GM12801 (cell line): ENCODE data around the gene KRT222.

Experiments used
- TF ChIP-seq, protein P1 (sequence below): IDR thresholded peaks from one replicate; pipeline ENCODE4 v1.5.1; 2011; ENCODE audit warnings: control low read depth; ENCODE audit not compliant: insufficient read length; ENCODE audit errors: extremely low read depth

Gene KRT222

DNA sequence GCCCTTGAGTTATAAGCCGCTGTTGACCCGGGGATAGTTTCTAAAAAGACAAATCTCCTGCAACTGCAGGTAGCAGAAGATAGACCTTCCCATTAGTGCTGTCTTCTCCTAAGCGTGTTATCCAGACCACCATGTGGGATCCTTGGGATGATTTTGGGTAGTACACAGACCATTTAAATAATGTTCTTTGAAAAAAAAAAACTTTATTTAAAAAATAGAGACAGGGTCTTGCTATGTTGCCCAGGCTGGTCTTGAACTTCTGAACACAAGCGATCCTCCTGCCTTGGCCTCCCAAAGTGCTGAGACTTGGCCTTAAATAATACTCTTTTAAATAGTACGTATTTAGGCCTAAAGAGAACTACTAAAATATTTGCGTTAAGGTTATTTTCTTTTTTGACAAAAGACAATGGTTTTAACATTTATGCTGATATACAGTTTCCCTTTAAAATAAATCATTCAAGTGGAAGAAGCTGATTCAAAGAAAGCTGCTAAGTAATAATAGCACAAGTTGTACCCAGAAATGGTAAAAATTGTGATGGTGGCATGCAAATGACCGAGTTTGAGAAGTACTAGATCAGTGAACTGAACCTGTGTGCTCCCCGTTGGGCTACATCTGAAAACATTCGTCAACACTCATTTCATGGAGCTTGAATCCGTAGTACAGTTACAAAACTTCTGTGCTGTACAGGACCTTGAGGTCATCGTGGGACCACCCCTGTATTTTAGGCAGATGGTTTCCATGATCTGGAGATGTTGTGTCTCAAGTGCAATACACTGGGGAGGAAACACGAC lies 41.4 kb downstream of the KRT222 start:
- TF ChIP-seq, protein P1, sequence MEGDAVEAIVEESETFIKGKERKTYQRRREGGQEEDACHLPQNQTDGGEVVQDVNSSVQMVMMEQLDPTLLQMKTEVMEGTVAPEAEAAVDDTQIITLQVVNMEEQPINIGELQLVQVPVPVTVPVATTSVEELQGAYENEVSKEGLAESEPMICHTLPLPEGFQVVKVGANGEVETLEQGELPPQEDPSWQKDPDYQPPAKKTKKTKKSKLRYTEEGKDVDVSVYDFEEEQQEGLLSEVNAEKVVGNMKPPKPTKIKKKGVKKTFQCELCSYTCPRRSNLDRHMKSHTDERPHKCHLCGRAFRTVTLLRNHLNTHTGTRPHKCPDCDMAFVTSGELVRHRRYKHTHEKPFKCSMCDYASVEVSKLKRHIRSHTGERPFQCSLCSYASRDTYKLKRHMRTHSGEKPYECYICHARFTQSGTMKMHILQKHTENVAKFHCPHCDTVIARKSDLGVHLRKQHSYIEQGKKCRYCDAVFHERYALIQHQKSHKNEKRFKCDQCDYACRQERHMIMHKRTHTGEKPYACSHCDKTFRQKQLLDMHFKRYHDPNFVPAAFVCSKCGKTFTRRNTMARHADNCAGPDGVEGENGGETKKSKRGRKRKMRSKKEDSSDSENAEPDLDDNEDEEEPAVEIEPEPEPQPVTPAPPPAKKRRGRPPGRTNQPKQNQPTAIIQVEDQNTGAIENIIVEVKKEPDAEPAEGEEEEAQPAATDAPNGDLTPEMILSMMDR: no peak

DNA sequence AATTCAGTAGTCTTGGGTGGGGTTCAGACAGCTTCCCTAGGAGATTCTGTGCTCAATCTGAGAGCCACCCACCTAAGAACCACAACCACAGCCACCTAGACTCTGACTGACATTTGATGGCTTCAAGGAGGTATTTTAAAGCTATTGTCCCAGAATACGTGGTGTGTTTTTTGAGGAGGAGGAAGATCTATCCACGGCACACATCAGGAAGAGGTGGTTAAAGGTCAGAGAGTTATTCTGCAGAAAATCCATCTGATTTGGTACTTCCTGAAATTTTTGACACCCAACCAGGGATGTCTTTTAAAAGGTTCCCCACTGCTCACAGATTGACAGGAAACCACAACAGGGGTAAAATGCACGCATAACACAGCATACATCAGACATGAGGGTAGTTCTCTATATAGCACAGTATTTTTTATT lies 42.5 kb downstream of the KRT222 start:
- TF ChIP-seq, protein P1: no peak

- TF ChIP-seq, protein P1: no peak
Measured at GRCh38 chr17:40621578-40621977, 43.4 kb downstream of the KRT222 start.

DNA sequence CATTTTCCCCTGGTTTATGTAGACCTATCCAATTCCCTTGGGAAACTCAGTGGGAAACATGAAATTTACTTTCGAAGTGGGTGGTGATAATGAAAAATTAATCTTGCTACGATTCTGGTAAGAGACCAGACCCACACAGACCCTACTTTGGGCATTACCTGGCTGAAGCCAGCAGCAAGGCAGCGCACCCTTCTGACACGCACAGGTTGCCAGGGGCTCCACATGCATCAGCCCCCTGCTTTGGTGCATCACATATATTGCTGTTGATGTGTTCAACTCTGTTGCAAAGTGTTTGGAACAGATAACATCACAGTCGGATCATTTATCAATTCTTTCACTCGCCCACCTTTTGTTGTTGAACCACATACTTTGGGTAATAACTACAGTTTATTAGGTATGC lies 44.0 kb downstream of the KRT222 start:
- TF ChIP-seq, protein P1: no peak

GRCh38 chr17:40618754-40619625 lies 46.0 kb downstream of the KRT222 start:
- TF ChIP-seq, protein P1: no peak

DNA sequence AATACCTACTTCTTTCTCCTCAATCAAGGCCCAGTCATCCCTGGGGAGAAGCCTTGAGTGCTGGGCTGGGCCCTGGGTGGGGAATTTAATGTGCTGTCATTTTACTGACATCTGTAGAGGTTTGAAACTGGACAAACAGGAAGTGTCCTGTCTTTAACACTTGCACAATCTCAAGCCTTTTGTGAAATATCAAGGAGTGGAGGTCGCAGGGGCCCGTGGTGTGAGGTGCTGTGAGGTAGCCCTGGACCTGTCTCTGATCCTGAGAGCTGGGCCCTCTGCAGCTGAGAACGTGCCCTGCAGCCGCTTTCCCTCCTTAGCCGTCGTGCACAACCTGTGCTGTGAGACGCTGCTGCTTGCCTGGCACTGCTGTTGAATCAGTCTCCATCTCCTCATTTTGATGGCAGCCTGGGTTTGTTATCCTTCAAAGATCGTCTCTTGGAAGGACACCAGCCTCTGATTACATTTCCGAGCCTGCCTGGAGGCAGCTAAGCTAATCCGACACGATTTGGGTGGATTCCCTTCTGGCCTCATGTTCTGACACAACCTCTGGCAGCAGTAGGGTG lies 47.2 kb downstream of the KRT222 start:
- TF ChIP-seq, protein P1: no peak

- TF ChIP-seq, protein P1: no peak
Measured at GRCh38 chr17:40616592-40616991, 48.4 kb downstream of the KRT222 start.
